Spleen (tissue), 11 donors: ENCODE measurements around the gene TXNRD2. TPM values are rescaled to one million over a fixed set of nuclear protein-coding genes. Genes with fewer than 3 reads are reported as not detected.

Experiments
- DNase-seq: peaks from one replicate; pipeline ENCODE4 v3.0.0-alpha.2; 2020
- H3K27ac ChIP-seq, 8 donors: fragments of 200-600 bp; sonication (generic) in 7 of 8; 1 replicate in 4 of 8; 2 replicates in 4 of 8; pipeline versions ENCODE4 v1.5.0 to v1.8.0; 2016 to 2021; ENCODE audit warnings: inconsistent platforms in 4 of 8, mild to moderate bottlenecking in 4 of 8, moderate library complexity in 1 of 8
- H3K27me3 ChIP-seq, 7 donors: fragments of 200-600 bp; sonication (generic) in 6 of 7; replicated peaks in 1 of 7; 1 replicate in 4 of 7; 2 replicates in 3 of 7; pipeline versions ENCODE4 v1.5.0 to v1.8.0; 2016 to 2021; ENCODE audit warnings: inconsistent platforms in 3 of 7, mild to moderate bottlenecking in 1 of 7
- H3K36me3 ChIP-seq, 6 donors: fragments of 200-600 bp; sonication (generic) in 5 of 6; 1 replicate in 4 of 6; 2 replicates in 2 of 6; pipeline versions ENCODE4 v1.5.0 to v1.8.0; 2016 to 2021; ENCODE audit warnings: inconsistent platforms in 2 of 6
- H3K4me1 ChIP-seq, 6 donors: fragments of 200-600 bp; sonication (generic) in 5 of 6; 1 replicate in 3 of 6; 2 replicates in 3 of 6; pipeline versions ENCODE4 v1.5.0 to v1.8.0; 2016 to 2021; ENCODE audit warnings: inconsistent platforms in 3 of 6
- H3K4me3 ChIP-seq, 8 donors: fragments of 200-600 bp; sonication (generic) in 7 of 8; 1 replicate in 4 of 8; 2 replicates in 4 of 8; pipeline versions ENCODE4 v1.5.0 to v1.8.0; 2016 to 2021; ENCODE audit warnings: inconsistent platforms in 4 of 8, mild to moderate bottlenecking in 4 of 8, moderate library complexity in 2 of 8
- H3K9me3 ChIP-seq, 8 donors: fragments of 200-600 bp; sonication (generic) in 7 of 8; 1 replicate in 4 of 8; 2 replicates in 4 of 8; pipeline versions ENCODE4 v1.5.0 to v1.8.0; 2016 to 2021; ENCODE audit warnings: inconsistent platforms in 4 of 8
- CTCF ChIP-seq, 11 experiments: fragments of 200-600 bp in 7 of 11; fragments of 450-650 bp in 4 of 11; sonication (generic) in 4 of 11; IDR thresholded peaks in 8 of 11; conservative IDR thresholded peaks in 3 of 11; 1 replicate in 7 of 11; 2 replicates in 4 of 11; pipeline versions ENCODE4 v1.4.0 to v1.8.0; 2016 to 2021; ENCODE audit warnings: antibody characterized with exemption in 11 of 11, inconsistent platforms in 4 of 11, mild to moderate bottlenecking in 1 of 11
- POLR2A ChIP-seq, 3 donors: fragments of 450-650 bp; IDR thresholded peaks; one replicate each; pipeline ENCODE4 v1.5.1; 2017; ENCODE audit warnings: antibody characterized with exemption in 3 of 3, mild to moderate bottlenecking in 1 of 3
- POLR2AphosphoS5 ChIP-seq, 3 donors: sonication (generic); formaldehyde crosslinking; IDR thresholded peaks; one replicate each; pipeline ENCODE4 v1.5.1; 2017; ENCODE audit warnings: antibody characterized with exemption in 3 of 3
- WGBS, 5 donors: extraction: QIAGEN DNeasy Blood & Tissue Kit in 3 of 5; methylation state at CpG; one replicate each; pipeline versions ENCODE4 v1.1.5 to v1.1.7; 2013 to 2018; 5-methylcytosine and 5-hydroxymethylcytosine counted together
- intact Hi-C: fragments of 100-400 bp; cut with DNase I; formaldehyde crosslinking; loops from one replicate; pipeline ENCODE4 v1.15.0; 2023; ENCODE audit warnings: low total_unique reads
- polyA plus RNA-seq, 3 donors: library from polyadenylated mRNA; stranded (reverse); fragments of 200-250 nt; gene quantifications; one replicate each; pipeline ENCODE4 v1.2.1, GENCODE V29; 2013
- total RNA-seq, 7 donors: library from RNA; depleted of rRNA in 3 of 7; stranded (reverse); fragments of >200 nt in 3 of 7; fragmentation: NEBNext Ultra II Directional in 4 of 7; extraction: Animal tissue kit (Norgen Biotek cat#: 25700) in 4 of 7; gene quantifications; one replicate each; pipeline versions ENCODE4 v1.1.0 to v1.2.1, GENCODE V29; 2016 to 2021
- donor health status: healthy with polysubstance abuse.
- donor health status: DM: no; HTN: no; CAD: no; lungs with moderate emphysema.
- donor health status: DM: no; HTN: no; CAD: no.
- donor health status: Bipolar disorder and iron deficiency.
- donor health status: healthy.
- donor health status: DM: no; HTN: no; CAD: no.
- donor health status: DM: yes; HTN: yes; CAD: no.

The TXNRD2 gene
- total and polyA plus RNA-seq, 10 donors, result 21.6 to 45.9 (median 35.5) TPM

- peaks cover 18 to 69% (median 45%) of the 10 kb centered on the region in 6 donors for H3K4me1 ChIP-seq
- H3K27ac ChIP-seq, result peak within 1 kb of the TSS; percentile 93 to 98 (median 95)
- H3K4me3 ChIP-seq, result peak within 1 kb of the TSS; percentile 74 to 94 (median 90)
- WGBS, 5 donors, result 0 to 1% (median 0%) methylated on average over 18 to 81 of the region's 81 CpGs
- peak in 4 of 11 experiments; percentile 2 to 61 (median 36) for TF ChIP-seq CTCF (IDR thresholded peaks at IDR 0.05 in 8 of 11, conservative IDR thresholded peaks at IDR 0.05 in 3 of 11)
- TF ChIP-seq POLR2A (IDR thresholded peaks at IDR 0.05), result peak; percentile 55 to 88 (median 64)
- TF ChIP-seq POLR2AphosphoS5 (IDR thresholded peaks at IDR 0.05), result peak; percentile 98 to 99 (median 99)
- no peaks in the 10 kb centered on the region for H3K27me3 ChIP-seq
- H3K9me3 ChIP-seq, result no peaks in the 10 kb centered on the region
- intact Hi-C loops, result no loop called here
- peak; percentile 100 for DNase-seq
- peaks cover 0 to 29% (median 22%) of the 10 kb centered on the region in 6 donors for H3K36me3 ChIP-seq
These were observed 86.7 kb downstream of the TXNRD2 start, which contains the start of the genes GNB1L and RTL10 for GRCh38 chr22:19854778-19855503. TSS of gene GNB1L (minus strand) at chr22:19854874. CDS start at chr22:19821355, 33,519 bp downstream. TSS of gene RTL10 (minus strand) at chr22:19854874. CDS start at chr22:19852261, 2,613 bp downstream.

GRCh38 chr22:19853879-19854777 lies 87.5 kb downstream of the TXNRD2 start:
- no peak for TF ChIP-seq CTCF (IDR thresholded peaks at IDR 0.05 in 8 of 11, conservative IDR thresholded peaks at IDR 0.05 in 3 of 11)
- no peak for TF ChIP-seq POLR2AphosphoS5 (IDR thresholded peaks at IDR 0.05)
- TF ChIP-seq POLR2A (IDR thresholded peaks at IDR 0.05), result no peak
- Histone ChIP-seq H3K27ac (peak overlapping the region; percentile 93 to 98 (median 95)), H3K36me3 (peaks cover 0 to 37% (median 22%) of the 10 kb centered on the region in 6 donors), H3K27me3 (no peaks in the 10 kb centered on the region), H3K9me3 (no peaks in the 10 kb centered on the region), H3K4me3 (peak overlapping the region; percentile 74 to 94 (median 90)), H3K4me1 (peaks cover 18 to 71% (median 47%) of the 10 kb centered on the region in 6 donors)
- intact Hi-C loops, result no loop called here
- WGBS, 5 donors, result 1 to 3% (median 2%) methylated on average over 27 to 49 of the region's 49 CpGs
- peak; percentile 74 for DNase-seq

GRCh38 chr22:19853058-19853878 lies 88.3 kb downstream of the TXNRD2 start:
- 55 to 77% (median 59%) methylated on average over 9 to 11 of the region's 11 CpGs for WGBS, 5 donors
- no peak for DNase-seq
- intact Hi-C loops, result no loop called here
- peaks cover 18 to 80% (median 53%) of the 10 kb centered on the region in 6 donors for H3K4me1 ChIP-seq
- H3K4me3 ChIP-seq, result peak overlapping the region in 7 of 8 donors; percentile 74 to 94 (median 88)
- H3K27ac ChIP-seq, result peak overlapping the region in 4 of 8 donors; percentile 95 to 98 (median 96)
- no peaks in the 10 kb centered on the region for H3K9me3 ChIP-seq
- TF ChIP-seq POLR2AphosphoS5 (IDR thresholded peaks at IDR 0.05), result no peak
- TF ChIP-seq CTCF (IDR thresholded peaks at IDR 0.05 in 8 of 11, conservative IDR thresholded peaks at IDR 0.05 in 3 of 11), result no peak
- TF ChIP-seq POLR2A (IDR thresholded peaks at IDR 0.05), result no peak
- peaks cover 0 to 37% (median 22%) of the 10 kb centered on the region in 6 donors for H3K36me3 ChIP-seq
- H3K27me3 ChIP-seq, result no peaks in the 10 kb centered on the region
